Ovary (tissue), 9 donors: Measurements from ENCODE around the gene UBR3. TPM values are rescaled to one million over a fixed set of nuclear protein-coding genes. Genes with fewer than 3 reads are reported as not detected.
"Not testable (repeated sequence)": the region's sequence is repeated elsewhere in the genome, so short reads cannot be mapped to it uniquely, and the experiment has no call there.

Experiments used
- DNase-seq, 5 donors: peaks; one replicate each; pipeline ENCODE4 v3.0.0-alpha.2; 2019 to 2020
- H3K27ac ChIP-seq, 2 donors: fragments of 200-600 bp; one replicate each; pipeline versions ENCODE4 v1.5.1 to v1.8.0; 2019 to 2022
- H3K27me3 ChIP-seq: fragments of 200-600 bp; one replicate; pipeline ENCODE4 v1.8.0; 2022
- H3K36me3 ChIP-seq: fragments of 200-600 bp; sonication (generic); one replicate; pipeline ENCODE4 v1.5.1; 2019
- H3K4me1 ChIP-seq: one replicate; pipeline ENCODE4 v1.8.1; 2013; ENCODE audit warnings: mild to moderate bottlenecking, moderate library complexity; ENCODE audit not compliant: insufficient read depth
- H3K4me3 ChIP-seq: fragments of 200-600 bp; sonication (generic); one replicate; pipeline ENCODE4 v1.5.1; 2017
- H3K9me3 ChIP-seq, 2 donors: fragments of 200-600 bp in 1 of 2; sonication (generic) in 1 of 2; one replicate each; pipeline versions ENCODE4 v1.5.1 to v1.8.1; 2013 to 2019; ENCODE audit warnings: mild to moderate bottlenecking in 1 of 2, moderate library complexity in 1 of 2
- CTCF ChIP-seq, 3 donors: fragments of 450-650 bp in 2 of 3; fragments of 200-600 bp in 1 of 3; IDR thresholded peaks; one replicate each; pipeline versions ENCODE4 v1.5.1 to v1.8.0; 2016 to 2022; ENCODE audit warnings: antibody characterized with exemption in 3 of 3, mild to moderate bottlenecking in 1 of 3
- EP300 ChIP-seq: sonication (generic); formaldehyde crosslinking; IDR thresholded peaks from one replicate; pipeline ENCODE4 v1.6.1; 2017; ENCODE audit warnings: antibody characterized with exemption
- POLR2A ChIP-seq: fragments of 450-650 bp; IDR thresholded peaks from one replicate; pipeline ENCODE4 v1.6.1; 2017; ENCODE audit warnings: antibody characterized with exemption, mild to moderate bottlenecking, moderate library complexity
- WGBS, 3 donors: extraction: QIAGEN DNeasy Blood & Tissue Kit in 1 of 3; methylation state at CpG; one replicate each; pipeline versions ENCODE4 v1.1.5 to v1.1.7; 2013 to 2017; 5-methylcytosine and 5-hydroxymethylcytosine counted together
- intact Hi-C, 4 donors: fragments of 100-400 bp; cut with DNase I; formaldehyde crosslinking; loops; one replicate each; pipeline versions ENCODE4 v1.11.0 to v1.15.1; 2022 to 2023
- polyA plus RNA-seq, 2 donors: library from polyadenylated mRNA; stranded (reverse); fragments of 200-250 nt in 1 of 2; fragments of 350-450 nt in 1 of 2; fragmentation: Illumina TruSeq in 1 of 2; extraction: RNeasy Lipid Tissue Mini Kit (QIAGEN cat#74804) in 1 of 2; gene quantifications; one replicate each; pipeline ENCODE4 v1.2.3, GENCODE V29; 2013 to 2014
- total RNA-seq, 7 donors: library from RNA; depleted of rRNA in 2 of 7; stranded (reverse); fragments of >200 nt in 2 of 7; fragmentation: NEBNext Ultra II Directional in 3 of 7; extraction: Animal tissue kit (Norgen Biotek cat#: 25700) in 3 of 7; gene quantifications; one replicate each; pipeline versions ENCODE4 v1.1.0 to v1.2.4, GENCODE V29; 2016 to 2023
- donor health status: DM: no; HTN: no; CAD: no; lungs with moderate emphysema.
- donor health status: DM: no; HTN: no; CAD: no.
- donor health status: Bipolar disorder and iron deficiency.
- donor health status: DM: yes; HTN: yes; CAD: no.
- donor health status: DM: no; HTN: no; CAD: no.
- donor health status: DM: yes; HTN: yes; CAD: no.

UBR3 gene
- total and polyA plus RNA-seq, 9 donors, result 13.6 to 63.4 (median 45.1) TPM

GRCh38 chr2:169925968-169926367, 98.7 kb downstream of the UBR3 start:
- intact Hi-C loops, result loop anchor here in 2 of 4 donors (10.0 kb wide), 1 partner anchor 101 kb away; the partner anchor contains the start of genes METTL5 (in 2 of the 2) and UBR3 (in 2 of the 2)
- Histone ChIP-seq H3K36me3 (no peaks in the 10 kb centered on the region), H3K27ac (no peak overlapping the region), H3K27me3 (no peaks in the 10 kb centered on the region), H3K4me1 (no peaks in the 10 kb centered on the region), H3K9me3 (no peaks in the 10 kb centered on the region), H3K4me3 (no peak overlapping the region)
- TF ChIP-seq EP300, result no peak
- no peak for TF ChIP-seq CTCF (IDR thresholded peaks at IDR 0.05)
- no peak for TF ChIP-seq POLR2A
- 88 to 96% (median 95%) methylated on average over 2 of the region's 2 CpGs for WGBS, 3 donors
- DNase-seq, result no peak

- Histone ChIP-seq H3K27ac (no peak overlapping the region), H3K27me3 (no peaks in the 10 kb centered on the region), H3K4me3 (no peak overlapping the region), H3K36me3 (no peaks in the 10 kb centered on the region), H3K4me1 (no peaks in the 10 kb centered on the region), H3K9me3 (no peaks in the 10 kb centered on the region)
- intact Hi-C loops, result loop anchor here in 3 of 4 donors (2.0 to 10.0 kb wide), 2 partner anchors 104 kb away; partner anchors contain the start of genes METTL5 (in 3 of the 3) and UBR3 (in 2 of the 3)
- DNase-seq, result no peak
- TF ChIP-seq POLR2A (no peak), CTCF (IDR thresholded peaks at IDR 0.05) (peak; percentile 27 to 60 (median 53))
- 17 to 33% (median 21%) methylated on average over 1 of the region's 1 CpG for WGBS, 3 donors
Measured at GRCh38 chr2:169928463-169928864, 101.2 kb downstream of the UBR3 start.

GRCh38 chr2:169933124-169933711, 106.0 kb downstream of the UBR3 start:
- intact Hi-C loops, result no loop called here
- WGBS, 3 donors, result 54 to 71% (median 62%) methylated on average over 2 of the region's 2 CpGs
- Histone ChIP-seq H3K36me3 (no peaks in the 10 kb centered on the region), H3K4me1 (no peaks in the 10 kb centered on the region), H3K4me3 (no peak overlapping the region), H3K9me3 (no peaks in the 10 kb centered on the region), H3K27ac (no peak overlapping the region), H3K27me3 (no peaks in the 10 kb centered on the region)
- TF ChIP-seq CTCF (IDR thresholded peaks at IDR 0.05), result peak in 1 of 3 donors; percentile 33
- no peak for TF ChIP-seq POLR2A
- no peak for DNase-seq

GRCh38 chr2:169936652-169937051, 109.4 kb downstream of the UBR3 start:
- WGBS, 3 donors, result 96 to 100% (median 99%) methylated on average over 5 of the region's 5 CpGs
- H3K27me3 ChIP-seq, intact Hi-C loops, H3K4me3 ChIP-seq, H3K36me3 ChIP-seq, DNase-seq, H3K9me3 ChIP-seq, H3K27ac ChIP-seq, H3K4me1 ChIP-seq: not testable (repeated sequence)

GRCh38 chr2:169945515-169945914, 118.3 kb downstream of the UBR3 start:
- H3K4me1 ChIP-seq, result no peaks in the 10 kb centered on the region

More at GRCh38 chr2:169945515-169945914, 118.3 kb downstream of the UBR3 start:
- H3K9me3 ChIP-seq, result no peaks in the 10 kb centered on the region
- no peaks in the 10 kb centered on the region for H3K36me3 ChIP-seq
- H3K4me3 ChIP-seq, result no peak overlapping the region
- TF ChIP-seq CTCF (IDR thresholded peaks at IDR 0.05) (no peak), POLR2A (no peak), EP300 (no peak)
- intact Hi-C loops, result no loop called here
- no peaks in the 10 kb centered on the region for H3K27me3 ChIP-seq
- WGBS, 3 donors, result 98 to 100% (median 98%) methylated on average over 1 of the region's 1 CpG
- no peak overlapping the region for H3K27ac ChIP-seq
- no peak for DNase-seq
